Common myeloid progenitor, CD34-positive (primary cell): ENCODE data around the gene PHACTR3.

Experiments used
- CTCF ChIA-PET: fragments of 350-600 bp; sonication (Branson Sonifier 250); formaldehyde crosslinking; loops from one replicate; lab custom pipeline; 2021; ENCODE audit warnings: antibody characterized with exemption; lab: Charles Lee
- POLR2A ChIA-PET: fragments of 350-600 bp; sonication (Branson Sonifier 250); formaldehyde crosslinking; loops from one replicate; lab custom pipeline; 2021; ENCODE audit warnings: antibody characterized with exemption; lab: Charles Lee
- DNase-seq, 3 donors: peaks; one replicate each; pipeline versions ENCODE4 v3.0.0 to v3.0.0-alpha.2; 2013
- H3K27ac ChIP-seq, 2 experiments: 1 replicate in 1 of 2; 2 replicates in 1 of 2; pipeline ENCODE4 v1.7.0; 2013; ENCODE audit warnings: inconsistent platforms in 2 of 2, low read length in 2 of 2, mild to moderate bottlenecking in 2 of 2, low read depth in 1 of 2, moderate library complexity in 1 of 2; ENCODE audit not compliant: severe bottlenecking in 2 of 2, insufficient read depth in 1 of 2, poor library complexity in 1 of 2
- H3K27me3 ChIP-seq, 5 experiments: replicated peaks in 2 of 5; 1 replicate in 3 of 5; 2 replicates in 2 of 5; pipeline versions ENCODE4 v1.6.1 to v1.7.0; 2013; ENCODE audit warnings: low read length in 4 of 5, mild to moderate bottlenecking in 2 of 5, moderate library complexity in 2 of 5, inconsistent platforms in 1 of 5; ENCODE audit not compliant: insufficient read depth in 5 of 5, control insufficient read depth in 4 of 5
- H3K36me3 ChIP-seq, 4 experiments: 1 replicate in 2 of 4; 2 replicates in 2 of 4; pipeline versions ENCODE4 v1.6.1 to v1.7.0; 2013; ENCODE audit warnings: low read length in 3 of 4, control low read depth in 1 of 4, mild to moderate bottlenecking in 1 of 4; ENCODE audit not compliant: control insufficient read depth in 4 of 4, insufficient read depth in 4 of 4
- H3K4me1 ChIP-seq, 4 experiments: 1 replicate in 3 of 4; 2 replicates in 1 of 4; pipeline versions ENCODE4 v1.6.1 to v1.7.1; 2013; ENCODE audit warnings: low read length in 3 of 4, mild to moderate bottlenecking in 3 of 4, control low read depth in 1 of 4, inconsistent platforms in 1 of 4, moderate library complexity in 1 of 4; ENCODE audit not compliant: control insufficient read depth in 4 of 4, insufficient read depth in 4 of 4; ENCODE audit errors: control extremely low read depth in 1 of 4
- H3K4me3 ChIP-seq, 7 experiments: 1 replicate in 4 of 7; 2 replicates in 3 of 7; pipeline versions ENCODE4 v1.5.1 to v1.7.0; 2013; ENCODE audit warnings: mild to moderate bottlenecking in 7 of 7, low read length in 6 of 7, moderate library complexity in 6 of 7, inconsistent platforms in 2 of 7, low read depth in 2 of 7, control low read depth in 1 of 7; ENCODE audit not compliant: insufficient read depth in 4 of 7, control insufficient read depth in 1 of 7; ENCODE audit errors: extremely low read depth in 1 of 7
- H3K9me3 ChIP-seq, 5 experiments: 1 replicate in 4 of 5; 2 replicates in 1 of 5; pipeline versions ENCODE4 v1.6.1 to v1.7.1; 2013; ENCODE audit warnings: low read length in 4 of 5, mild to moderate bottlenecking in 2 of 5, inconsistent platforms in 1 of 5, low read depth in 1 of 5, moderate library complexity in 1 of 5; ENCODE audit not compliant: control insufficient read depth in 4 of 5, insufficient read depth in 2 of 5; ENCODE audit errors: control extremely low read depth in 1 of 5
- WGBS: methylation state at CpG from one replicate; pipeline ENCODE4 v1.1.5; 2013; ENCODE audit not compliant: insufficient coverage; 5-methylcytosine and 5-hydroxymethylcytosine counted together

The PHACTR3 gene

DNA sequence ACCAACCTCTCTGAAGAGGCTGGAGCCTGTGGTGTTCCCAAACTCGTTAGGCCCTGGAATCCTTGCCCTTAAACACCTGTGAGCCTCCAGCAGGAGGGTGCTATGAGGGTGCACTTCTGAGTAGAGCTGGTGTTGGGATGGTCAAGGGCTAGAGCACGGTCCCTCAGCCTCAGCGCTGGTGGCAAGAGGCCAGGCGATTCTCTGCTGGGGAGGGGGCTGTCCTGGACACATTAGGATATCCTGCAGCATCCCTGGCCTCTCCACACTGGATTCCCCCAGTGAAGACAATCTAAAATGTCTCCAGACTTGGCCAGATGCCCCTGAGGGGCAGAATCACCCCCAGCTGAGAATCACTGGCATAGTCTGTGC lies 171.3 kb downstream of the PHACTR3 start:
- no peaks in the 10 kb centered on the region for H3K36me3 ChIP-seq
- peaks cover 0 to 11% (median 5%) of the 10 kb centered on the region in 5 experiments for H3K27me3 ChIP-seq
- ChIA-PET POLR2A (no interaction called here), CTCF (interaction anchor here (1.9 kb wide), 1 partner anchor 8 kb away, joined by 6 read pairs; no protein-coding TSS in a partner anchor)
- H3K27ac ChIP-seq: no peak overlapping the region
- WGBS: 71% methylated on average over 4 of the region's 4 CpGs
- H3K9me3 ChIP-seq: no peaks in the 10 kb centered on the region
- H3K4me3 ChIP-seq: no peak overlapping the region
- H3K4me1 ChIP-seq: no peaks in the 10 kb centered on the region
- DNase-seq: no peak

DNA sequence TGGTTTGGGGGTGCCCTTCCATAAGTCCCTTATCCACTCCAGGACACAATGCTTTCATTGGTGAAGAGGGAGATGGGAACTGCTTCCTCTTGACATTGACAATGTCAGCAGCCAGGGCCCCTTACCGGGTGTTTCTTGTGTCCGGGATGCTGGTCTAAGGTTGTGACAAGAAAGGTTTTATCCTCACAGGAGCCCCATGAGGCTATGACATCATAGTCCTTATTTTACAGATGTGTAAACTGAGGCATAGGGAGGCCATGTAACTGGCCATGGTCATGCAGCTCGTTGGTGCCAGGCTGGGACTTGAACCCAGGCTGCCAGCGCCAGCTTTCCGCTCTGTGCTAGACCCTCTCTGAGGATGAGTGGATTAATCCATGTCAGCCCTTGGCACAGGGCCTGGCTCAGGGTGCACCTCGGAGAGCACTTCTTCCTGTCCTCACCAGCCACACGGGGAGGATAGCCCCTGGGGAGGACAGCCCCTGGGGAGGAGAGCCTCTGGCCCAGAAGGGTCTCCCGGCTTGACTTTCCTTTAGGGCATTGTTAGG lies 171.8 kb downstream of the PHACTR3 start:
- Histone ChIP-seq H3K9me3 (no peaks in the 10 kb centered on the region), H3K36me3 (no peaks in the 10 kb centered on the region), H3K4me1 (no peaks in the 10 kb centered on the region), H3K27me3 (peaks cover 0 to 11% (median 5%) of the 10 kb centered on the region in 5 experiments), H3K27ac (no peak overlapping the region), H3K4me3 (no peak overlapping the region)
- DNase-seq: no peak
- CTCF ChIA-PET: no interaction called here
- WGBS: 66% methylated on average over 8 of the region's 8 CpGs
- POLR2A ChIA-PET: no interaction called here

DNA sequence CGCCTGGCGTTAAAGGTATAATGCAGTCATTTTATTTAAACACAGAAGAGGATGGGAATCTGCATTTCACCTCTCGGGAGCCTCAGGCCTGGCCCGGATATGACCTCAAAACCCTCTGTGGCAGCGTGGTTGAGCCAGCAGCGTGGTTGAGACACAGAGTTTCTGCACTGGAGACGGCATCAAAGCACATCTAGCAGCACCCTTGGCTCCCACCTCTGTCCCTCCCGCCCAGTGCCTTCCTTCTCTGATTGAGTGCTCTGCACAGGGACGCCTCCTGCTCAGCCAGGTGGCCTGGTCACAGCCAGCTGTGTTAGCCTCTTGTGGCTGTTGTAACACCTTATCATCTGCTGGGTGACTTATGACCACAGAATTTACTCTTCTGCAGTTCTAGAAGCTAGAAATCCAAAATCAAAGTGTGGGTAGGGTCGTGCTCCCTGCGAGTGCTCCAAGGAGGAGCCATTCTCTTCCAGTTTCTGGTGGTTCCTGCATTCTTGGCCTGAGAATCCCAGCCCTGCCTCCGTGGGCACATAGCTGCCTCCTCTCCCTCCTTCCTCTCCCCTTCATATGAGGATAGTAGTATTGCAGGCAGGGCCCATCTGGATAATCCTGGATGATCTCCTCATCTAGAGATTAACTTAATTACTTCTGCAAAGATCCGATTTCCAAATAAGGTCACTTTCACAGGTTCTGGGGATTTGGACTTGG lies 172.4 kb downstream of the PHACTR3 start:
- Histone ChIP-seq H3K9me3 (no peaks in the 10 kb centered on the region), H3K27me3 (peaks cover 0 to 8% (median 5%) of the 10 kb centered on the region in 5 experiments), H3K27ac (no peak overlapping the region), H3K4me1 (no peaks in the 10 kb centered on the region), H3K36me3 (no peaks in the 10 kb centered on the region), H3K4me3 (no peak overlapping the region)
- DNase-seq: no peak
- WGBS: 85% methylated on average over 12 of the region's 13 CpGs
- ChIA-PET CTCF (no interaction called here), POLR2A (no interaction called here)

DNA sequence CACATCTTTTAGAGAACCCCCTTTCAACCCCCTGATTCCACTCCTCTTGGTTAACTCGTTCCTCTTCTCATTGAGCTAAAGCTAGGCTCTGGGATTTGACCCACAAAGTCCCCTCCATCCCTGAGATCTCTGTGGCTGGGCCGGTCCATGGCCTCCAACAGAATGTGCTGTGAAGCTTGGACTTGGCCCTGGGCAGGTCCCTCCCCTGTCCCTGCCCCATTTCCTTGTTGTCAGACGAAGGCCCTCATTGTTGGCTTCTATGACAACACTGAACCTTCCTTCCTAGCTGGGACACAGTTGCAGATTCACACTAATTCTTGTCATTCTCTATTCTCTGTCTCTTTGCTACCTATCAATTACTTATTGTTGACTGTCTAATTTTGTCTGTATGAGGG lies 173.0 kb downstream of the PHACTR3 start:
- ChIA-PET CTCF (interaction anchor here (0.8 kb wide), 1 partner anchor 12 kb away, joined by 3 read pairs; no protein-coding TSS in a partner anchor), POLR2A (no interaction called here)
- WGBS: 84% methylated on average over 3 of the region's 3 CpGs
- H3K27ac ChIP-seq: no peak overlapping the region
- H3K4me3 ChIP-seq: no peak overlapping the region
- H3K4me1 ChIP-seq: no peaks in the 10 kb centered on the region
- no peaks in the 10 kb centered on the region for H3K9me3 ChIP-seq
- no peaks in the 10 kb centered on the region for H3K36me3 ChIP-seq
- peaks cover 0 to 8% (median 3%) of the 10 kb centered on the region in 5 experiments for H3K27me3 ChIP-seq
- DNase-seq: no peak

DNA sequence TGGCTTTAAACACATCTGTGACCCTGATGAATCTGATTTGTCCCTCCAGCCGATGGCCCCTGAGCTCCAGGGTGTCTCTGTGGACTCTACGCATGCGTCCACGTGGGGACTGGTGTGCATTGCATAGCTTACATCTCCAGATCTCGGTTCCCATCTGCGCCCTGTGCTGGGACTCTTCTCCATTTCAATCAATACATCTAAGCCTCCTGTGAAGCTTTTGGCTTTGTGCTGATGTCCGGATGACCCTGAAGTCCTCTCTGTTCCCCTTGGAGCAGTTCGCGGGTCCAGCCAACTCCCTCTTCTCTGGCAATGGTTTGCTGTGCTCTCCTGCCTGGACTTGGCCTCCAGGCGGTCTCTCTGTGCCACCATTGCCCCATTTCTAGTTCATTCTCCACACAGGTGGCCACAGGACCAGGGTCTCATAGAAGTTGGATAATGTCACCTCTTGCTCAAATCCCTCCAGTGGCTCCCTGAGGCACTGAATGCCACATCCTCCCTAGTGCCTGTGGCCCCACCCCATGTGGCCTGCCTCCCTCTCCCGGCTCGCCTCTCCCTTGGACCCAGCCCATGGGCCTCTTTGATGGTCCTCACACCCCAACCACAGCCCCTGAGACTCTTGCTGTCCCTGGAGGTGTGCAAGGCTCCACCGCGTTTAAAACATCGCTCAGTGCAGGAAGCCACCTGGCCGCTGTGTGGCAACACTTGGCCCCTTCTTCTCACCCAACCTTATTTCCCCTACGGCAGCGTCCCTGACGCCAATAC lies 173.7 kb downstream of the PHACTR3 start:
- Histone ChIP-seq H3K36me3 (no peaks in the 10 kb centered on the region), H3K9me3 (no peaks in the 10 kb centered on the region), H3K27ac (no peak overlapping the region), H3K4me1 (no peaks in the 10 kb centered on the region), H3K27me3 (peaks cover 0 to 8% (median 3%) of the 10 kb centered on the region in 5 experiments), H3K4me3 (no peak overlapping the region)
- ChIA-PET CTCF (interaction anchor here (0.8 kb wide), 1 partner anchor 12 kb away, joined by 3 read pairs; no protein-coding TSS in a partner anchor), POLR2A (no interaction called here)
- WGBS: 88% methylated on average over 18 of the region's 19 CpGs
- no peak for DNase-seq

DNA sequence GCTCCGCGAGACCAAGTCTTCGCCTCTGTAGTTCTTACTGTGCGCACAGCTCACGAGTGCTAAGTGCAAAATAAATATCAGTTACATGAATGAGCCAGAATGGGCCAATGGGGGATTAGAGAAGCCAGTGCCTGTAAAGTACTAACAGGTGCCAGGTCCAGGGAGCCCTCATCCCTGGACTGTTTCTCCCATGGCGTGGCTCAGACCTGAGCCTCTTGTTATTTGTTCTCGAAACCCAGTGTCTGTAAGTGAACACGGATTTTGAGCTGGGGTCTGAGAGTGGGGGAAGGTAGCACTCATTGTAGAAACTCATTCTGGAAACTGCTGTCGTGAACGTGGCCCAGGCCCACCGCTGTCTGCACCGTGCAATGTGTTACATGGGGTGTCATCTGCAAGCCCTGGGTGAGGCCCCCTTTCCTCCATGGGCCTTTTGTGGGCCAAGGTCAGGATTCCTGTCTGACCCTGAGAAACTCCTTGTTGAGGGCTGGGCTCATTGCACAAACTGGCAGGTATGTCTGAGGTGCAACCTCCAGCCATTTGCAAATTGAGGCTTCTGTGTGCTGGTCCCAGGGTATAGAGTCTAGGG lies 174.4 kb downstream of the PHACTR3 start:
- 93% methylated on average over 11 of the region's 12 CpGs for WGBS
- POLR2A ChIA-PET: no interaction called here

More for the DNA sequence above, 174.4 kb downstream of the PHACTR3 start:
- Histone ChIP-seq H3K4me1 (no peaks in the 10 kb centered on the region), H3K4me3 (no peak overlapping the region), H3K27me3 (peaks cover 0 to 8% (median 3%) of the 10 kb centered on the region in 5 experiments), H3K36me3 (no peaks in the 10 kb centered on the region), H3K27ac (no peak overlapping the region), H3K9me3 (no peaks in the 10 kb centered on the region)
- DNase-seq: no peak
- CTCF ChIA-PET: no interaction called here
